22Rv1 (cell line): ENCODE results near the gene VSTM4.

Source experiments
- H3K27ac ChIP-seq: fragments of 450-650 bp; 2 replicates; pipeline ENCODE4 v1.5.1; 2017
- CTCF ChIP-seq: fragments of 450-650 bp; IDR thresholded peaks from 2 replicates; pipeline ENCODE4 v1.5.1; 2017; ENCODE audit warnings: mild to moderate bottlenecking
- ZFX ChIP-seq: fragments of 450-650 bp; IDR thresholded peaks from 2 replicates; pipeline ENCODE4 v1.6.1; 2017; ENCODE audit warnings: antibody characterized with exemption, borderline replicate concordance

The VSTM4 gene

GRCh38 chr10:49023071-49023470, 92.3 kb downstream of the VSTM4 start:
- H3K27ac ChIP-seq = no peak overlapping the region
- TF ChIP-seq CTCF = no peak
- TF ChIP-seq ZFX = no peak

GRCh38 chr10:49021685-49022084, 93.6 kb downstream of the VSTM4 start:
- no peak overlapping the region for H3K27ac ChIP-seq
- no peak for TF ChIP-seq ZFX
- TF ChIP-seq CTCF = no peak

- no peak for TF ChIP-seq ZFX
- no peak for TF ChIP-seq CTCF
- H3K27ac ChIP-seq = no peak overlapping the region
Observed at GRCh38 chr10:49015700-49016099, 99.6 kb downstream of the VSTM4 start.

- TF ChIP-seq CTCF (no peak), ZFX (no peak)
- H3K27ac ChIP-seq = no peak overlapping the region
Observed at GRCh38 chr10:49012603-49013002, 102.7 kb downstream of the VSTM4 start.

GRCh38 chr10:49011756-49012155, 103.6 kb downstream of the VSTM4 start:
- H3K27ac ChIP-seq = no peak overlapping the region
- TF ChIP-seq ZFX = no peak
- no peak for TF ChIP-seq CTCF

- H3K27ac ChIP-seq = no peak overlapping the region
- TF ChIP-seq ZFX (no peak), CTCF (no peak)
Observed at GRCh38 chr10:49010865-49011264, 104.5 kb downstream of the VSTM4 start.

- TF ChIP-seq ZFX = no peak
- TF ChIP-seq CTCF = no peak
- no peak overlapping the region for H3K27ac ChIP-seq
Observed at GRCh38 chr10:49010295-49010694, 105.0 kb downstream of the VSTM4 start.
